GM23248 (cell line): ENCODE results near the gene IRF8.

Experiments
- EZH2 ChIP-seq: fragments of 200-600 bp; sonication (generic); IDR thresholded peaks from 2 replicates; pipeline ENCODE4 v1.6.1; 2018; ENCODE audit warnings: antibody characterized with exemption, mild to moderate bottlenecking; ENCODE audit not compliant: insufficient read depth, poor library complexity, severe bottlenecking
- EZH2phosphoT487 ChIP-seq: fragments of 200-600 bp; sonication (generic); IDR thresholded peaks from 2 replicates; pipeline ENCODE4 v1.6.1; 2018; ENCODE audit warnings: antibody characterized with exemption, moderate library complexity, mild to moderate bottlenecking, low read depth; ENCODE audit not compliant: insufficient read depth

DNA sequence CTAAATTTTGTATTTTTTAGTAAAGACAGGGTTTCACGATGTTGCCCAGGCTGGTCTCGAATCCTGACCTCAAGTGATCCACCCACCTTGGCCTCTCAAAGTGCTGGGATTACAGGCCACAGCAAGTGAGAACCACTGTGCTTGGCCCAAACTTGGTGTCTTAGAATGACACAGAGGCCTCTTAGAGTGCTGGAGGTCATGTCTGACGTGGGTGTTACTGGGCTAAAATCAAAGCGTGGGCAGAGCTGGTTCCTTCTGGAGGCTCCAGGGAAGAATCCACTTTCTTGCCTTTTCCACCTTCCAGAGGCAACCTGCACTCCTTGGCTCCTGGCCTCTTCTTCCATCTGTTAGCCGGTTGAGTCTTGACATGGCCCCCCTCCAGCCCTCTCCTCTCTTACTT, 53.8 kb downstream of the IRF8 start:
- no peak for TF ChIP-seq EZH2
- TF ChIP-seq EZH2phosphoT487 = no peak
